Midbrain (tissue), 1 donor: ENCODE data around the gene MAP2K4.

ENCODE experiments used
- DNase-seq: peaks from one replicate; lab custom pipeline; 2025; lab: John Stamatoyannopoulos, UW

Gene MAP2K4

GRCh38 chr17:12040478-12040877, 19.8 kb downstream of the MAP2K4 start:
- DNase-seq, result no peak

- no peak for DNase-seq
Observed at GRCh38 chr17:12041312-12041711, 20.6 kb downstream of the MAP2K4 start.

- DNase-seq, result no peak
Observed at GRCh38 chr17:12043702-12044101, 23.0 kb downstream of the MAP2K4 start.

GRCh38 chr17:12046786-12047185, 26.1 kb downstream of the MAP2K4 start:
- no peak for DNase-seq

DNA sequence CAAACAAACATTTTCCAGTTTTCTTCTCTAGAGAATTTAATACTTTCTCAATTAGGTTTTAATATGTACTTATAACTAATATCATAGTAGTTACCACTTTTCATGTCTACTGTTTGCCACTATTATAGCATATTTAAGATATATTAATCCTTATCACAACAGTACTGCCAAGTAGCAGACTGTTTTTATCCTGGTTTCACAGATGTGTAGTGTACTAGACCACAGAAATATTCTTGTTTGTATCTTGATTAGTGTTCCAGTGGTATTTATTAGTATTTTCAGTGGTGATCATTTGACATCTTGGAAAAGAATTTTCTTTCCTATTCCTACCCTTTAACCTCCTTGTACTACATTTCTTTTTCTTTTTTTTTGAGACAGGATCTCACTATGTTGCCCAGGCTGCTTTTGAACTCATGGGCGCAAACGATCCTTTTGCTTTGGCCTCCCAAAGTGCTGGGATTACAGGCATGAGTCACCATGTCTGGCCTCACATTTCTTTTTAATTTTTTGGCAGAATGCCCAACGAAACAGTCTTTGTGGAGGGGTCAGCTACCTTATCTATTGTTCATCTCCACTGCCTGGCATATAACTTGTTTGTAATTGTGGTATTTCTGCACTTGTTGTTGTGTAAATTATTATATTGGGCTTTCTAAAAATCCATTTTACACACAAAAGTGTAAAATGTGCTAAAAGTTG, 27.2 kb downstream of the MAP2K4 start:
- no peak for DNase-seq

DNA sequence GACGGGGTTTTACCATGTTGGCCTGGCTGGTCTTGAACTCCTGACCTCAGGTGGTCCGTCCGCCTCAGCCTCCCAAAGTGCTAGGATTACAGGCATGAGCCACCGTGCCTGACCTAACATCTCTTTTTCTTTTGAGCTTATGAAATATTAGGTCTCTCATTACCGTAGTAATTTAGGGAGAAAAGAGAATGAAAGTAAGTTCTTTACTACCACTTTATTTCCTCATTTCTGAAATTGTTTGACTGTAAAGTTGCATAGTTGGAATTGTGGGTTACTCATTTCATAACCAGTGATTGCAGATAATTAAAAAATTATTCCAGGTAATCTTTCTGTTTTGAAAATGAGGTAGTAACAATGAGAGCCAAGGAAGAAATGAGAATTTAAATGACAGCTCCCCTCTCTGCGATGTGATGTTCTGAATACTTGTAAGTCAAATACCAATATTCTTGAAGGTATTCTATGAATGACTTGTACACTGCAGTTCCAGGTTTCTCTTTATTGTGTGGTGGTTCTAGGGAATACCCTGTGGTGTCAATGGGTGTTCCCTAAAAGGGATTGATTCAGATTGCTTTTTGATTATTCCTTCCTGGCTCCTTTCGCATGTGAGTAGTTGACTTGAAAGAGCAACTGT, 28.3 kb downstream of the MAP2K4 start:
- DNase-seq, result no peak

DNA sequence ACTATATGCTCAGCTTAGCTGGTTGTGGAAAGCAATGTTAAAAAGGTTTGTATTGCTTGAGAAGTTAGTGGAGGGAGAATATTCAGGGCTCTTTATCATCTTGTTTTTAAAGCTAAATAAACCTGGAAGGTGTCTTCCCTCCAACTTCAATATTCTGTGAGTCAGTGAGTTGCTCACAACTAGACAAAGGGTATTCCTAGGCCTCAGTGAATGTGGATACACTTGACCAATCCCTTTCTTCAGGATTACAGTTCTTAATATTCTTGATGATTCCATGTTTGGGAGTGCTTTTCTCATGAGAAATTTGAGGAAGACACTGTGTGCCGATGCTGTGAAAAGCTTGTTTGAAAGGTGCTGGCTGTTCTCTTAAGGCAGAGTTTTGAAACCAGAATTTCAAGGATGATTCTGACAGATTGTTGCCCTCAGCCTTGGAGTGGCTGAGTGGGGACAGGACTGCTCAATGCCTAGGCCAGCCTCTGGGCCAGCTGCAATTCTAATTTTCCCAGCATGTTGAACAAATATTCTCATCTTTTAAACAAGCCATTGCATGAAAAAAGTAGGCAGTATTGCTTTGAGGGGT, 30.1 kb downstream of the MAP2K4 start:
- no peak for DNase-seq

GRCh38 chr17:12053552-12053951, 32.9 kb downstream of the MAP2K4 start:
- no peak for DNase-seq

DNA sequence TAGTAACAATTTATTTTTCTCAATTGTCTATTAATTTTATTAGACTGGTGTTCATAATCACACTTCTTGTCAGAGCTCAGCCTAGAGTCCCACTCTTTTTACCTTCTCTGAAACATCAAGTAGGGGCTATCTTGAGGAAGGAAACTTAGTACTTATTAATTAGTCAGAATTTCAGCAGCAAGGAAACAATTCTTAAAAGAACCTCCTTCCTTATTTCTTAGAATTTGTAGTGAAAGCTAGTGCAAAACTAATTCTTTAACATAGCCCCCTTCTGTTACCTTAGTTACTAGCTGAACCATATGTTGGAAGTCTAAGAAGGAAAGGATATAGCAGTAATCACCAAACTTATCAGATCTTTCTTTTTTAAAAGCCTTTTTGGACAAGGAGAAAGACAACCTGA, 35.2 kb downstream of the MAP2K4 start:
- no peak for DNase-seq

- no peak for DNase-seq
Observed at GRCh38 chr17:12057520-12057919, 36.8 kb downstream of the MAP2K4 start.

GRCh38 chr17:12058535-12058934, 37.9 kb downstream of the MAP2K4 start:
- no peak for DNase-seq

- DNase-seq, result no peak
Observed at GRCh38 chr17:12062249-12062648, 41.6 kb downstream of the MAP2K4 start.

GRCh38 chr17:12064395-12064794, 43.7 kb downstream of the MAP2K4 start:
- no peak for DNase-seq

DNA sequence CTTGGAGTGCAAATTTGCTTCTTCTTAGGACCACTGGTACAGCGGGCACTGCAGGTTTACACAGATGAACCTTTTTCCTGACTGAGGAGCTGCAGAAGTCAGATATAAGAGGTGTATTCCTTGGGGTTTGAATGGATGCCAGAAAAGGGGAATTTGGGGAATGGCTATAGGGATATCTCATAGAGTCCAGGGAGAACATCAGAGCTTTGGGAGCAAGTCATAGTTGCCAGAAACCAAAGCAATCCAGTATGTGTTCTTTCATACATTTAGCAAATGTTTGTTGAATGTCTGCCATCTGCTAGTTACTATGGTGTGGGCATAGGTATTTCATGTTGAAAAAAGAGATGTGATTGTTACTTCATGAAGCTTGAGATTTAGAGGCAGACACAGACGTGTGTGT, 46.8 kb downstream of the MAP2K4 start:
- DNase-seq, result no peak

DNA sequence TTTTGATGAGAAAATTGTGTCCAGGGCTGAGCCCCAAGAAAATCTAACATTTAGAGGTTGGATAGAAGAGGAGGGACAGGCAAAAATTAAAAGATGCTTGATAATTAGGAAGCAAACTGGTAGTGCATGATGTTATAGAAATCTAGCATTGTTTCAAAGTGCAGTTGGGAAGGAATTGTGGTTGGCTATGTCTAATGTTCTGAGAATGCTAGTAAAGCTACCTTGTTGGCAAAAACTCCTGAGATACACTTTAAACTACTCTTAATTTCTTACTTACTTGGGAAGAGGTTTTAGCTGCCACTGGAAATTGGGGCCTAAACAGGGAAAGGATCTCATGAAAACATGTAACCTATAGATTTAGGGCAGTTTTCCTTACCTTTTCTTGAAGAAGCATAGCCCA, 48.3 kb downstream of the MAP2K4 start:
- no peak for DNase-seq

DNA sequence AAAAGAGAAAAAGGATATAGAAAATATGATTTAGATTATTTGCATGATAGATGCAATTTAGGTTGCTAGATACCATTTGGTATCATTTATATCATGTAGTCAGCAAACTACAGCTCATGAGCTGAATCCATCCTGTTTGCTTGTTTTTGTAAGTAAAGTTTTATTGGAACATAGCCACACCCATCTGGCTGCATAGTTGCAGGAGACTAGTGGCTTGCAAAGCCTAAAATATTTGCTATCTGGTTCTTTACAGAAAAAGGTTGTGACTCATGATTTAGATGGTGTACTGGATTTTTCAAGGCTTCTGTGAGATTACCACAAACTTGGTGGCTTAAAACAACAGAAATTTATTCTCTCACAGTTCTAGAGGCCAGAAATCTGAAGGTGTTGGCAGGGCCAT, 49.9 kb downstream of the MAP2K4 start:
- DNase-seq, result no peak

GRCh38 chr17:12074346-12074745, 53.7 kb downstream of the MAP2K4 start:
- no peak for DNase-seq

DNA sequence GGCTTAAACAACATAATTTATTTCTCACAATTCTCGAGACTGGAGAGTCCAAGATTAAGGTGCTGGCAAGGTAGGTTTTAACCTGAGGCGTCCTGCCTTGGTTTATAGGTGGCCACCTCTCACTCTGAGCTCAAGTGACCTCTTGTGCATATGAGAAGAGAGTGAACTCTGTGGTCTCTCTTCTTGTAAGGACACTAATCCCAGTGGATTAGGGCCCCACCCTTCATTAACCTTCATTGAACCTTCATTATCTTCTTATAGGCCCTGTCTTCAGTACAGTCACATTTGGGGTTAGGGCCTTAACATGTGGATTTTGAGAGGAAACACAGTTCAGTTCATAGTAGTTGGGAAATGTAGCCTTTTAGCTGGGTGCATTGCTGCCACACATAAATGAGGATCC, 57.1 kb downstream of the MAP2K4 start:
- no peak for DNase-seq

- DNase-seq, result no peak
Observed at GRCh38 chr17:12078791-12079190, 58.1 kb downstream of the MAP2K4 start.

DNA sequence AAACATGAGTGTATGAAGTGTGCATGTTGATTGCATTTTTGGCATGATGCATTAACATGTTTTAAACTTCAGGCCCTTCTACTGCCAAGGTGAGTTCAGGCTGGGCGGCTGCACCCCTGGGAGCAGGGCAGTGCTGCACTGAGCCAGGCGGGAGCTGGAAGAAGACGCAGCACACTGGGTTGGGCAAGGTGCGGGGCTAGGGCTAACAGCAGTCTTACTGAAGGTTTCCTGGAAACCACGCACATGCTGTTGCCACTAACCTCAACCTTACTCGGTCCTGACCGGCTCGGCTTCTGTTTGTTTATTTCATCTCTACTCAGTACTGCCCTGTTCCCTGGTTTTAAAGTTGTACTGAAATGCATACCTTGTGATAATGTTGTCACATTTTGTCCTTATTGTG, 61.0 kb downstream of the MAP2K4 start:
- DNase-seq, result no peak

DNA sequence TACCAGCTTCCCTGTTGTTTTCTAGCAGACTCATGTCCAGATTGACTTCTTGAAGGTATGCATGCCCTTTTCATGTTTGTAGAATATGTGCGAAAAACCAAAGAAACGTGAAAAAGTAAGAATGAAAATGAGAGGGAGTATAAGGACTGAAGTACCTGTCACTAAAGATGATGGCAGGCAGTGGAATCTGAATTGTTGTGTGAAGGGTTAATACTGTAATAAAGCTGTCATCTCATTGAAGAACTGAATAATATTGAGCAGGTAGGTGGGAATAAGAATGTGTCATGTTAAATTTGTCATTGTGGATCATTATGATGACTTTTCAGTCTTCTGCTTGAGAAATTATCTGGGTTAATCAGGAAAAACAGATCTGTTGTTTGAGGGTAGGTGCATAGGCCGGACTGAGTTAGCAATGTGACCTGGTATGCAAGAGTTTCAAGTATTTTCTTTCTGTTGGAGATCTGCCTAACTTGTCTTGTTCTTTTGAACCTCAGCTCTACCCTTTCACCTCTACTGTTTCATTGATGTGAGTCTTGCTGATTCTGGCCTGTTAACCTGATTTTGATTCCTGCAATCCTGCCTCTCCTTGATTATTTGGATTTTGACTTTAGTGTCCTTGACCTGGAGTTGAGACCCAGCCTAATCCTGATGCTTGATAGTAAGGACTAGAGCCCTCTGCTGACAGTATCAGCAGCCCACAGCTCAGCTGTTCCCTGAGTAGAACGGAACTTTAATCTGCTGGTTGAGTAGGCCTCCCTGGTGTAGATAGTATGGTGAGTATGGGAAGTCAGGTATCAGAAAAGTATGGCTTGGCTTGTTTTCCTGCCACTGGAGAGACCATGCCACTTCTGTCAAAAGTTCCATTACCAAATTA, 64.6 kb downstream of the MAP2K4 start:
- DNase-seq, result no peak

- no peak for DNase-seq
Observed at GRCh38 chr17:12088035-12088434, 67.4 kb downstream of the MAP2K4 start.
